SK-N-SH treated with all-trans-retinoic acid at 6 μM for 48 hours (cell line): ENCODE measurements around the gene LAMA3.

ENCODE experiments used
- ATAC-seq: fragments of 200-7000 bp; cut with Tn5 transposase; 3 replicates; pipeline ENCODE4 v1.9.1; 2020; ENCODE audit warnings: mild to moderate bottlenecking, moderate library complexity
- ARNTL ChIP-seq: fragments of 450-650 bp; formaldehyde crosslinking; IDR thresholded peaks from 2 replicates; pipeline ENCODE4 v1.5.0; 2020; ENCODE audit warnings: low read depth, mild to moderate bottlenecking, moderate library complexity, borderline replicate concordance
- BACH2 ChIP-seq: fragments of 250-450 bp; sonication (Bioruptor Pico); IDR thresholded peaks from 2 replicates; pipeline ENCODE4 v1.9.0; 2021; ENCODE audit warnings: mild to moderate bottlenecking, borderline replicate concordance
- CREB5 ChIP-seq: fragments of 250-450 bp; sonication (Bioruptor Pico); IDR thresholded peaks from 2 replicates; pipeline ENCODE4 v1.5.1; 2020; ENCODE audit warnings: low read depth, mild to moderate bottlenecking, moderate library complexity
- CSDC2 ChIP-seq: fragments of 250-450 bp; sonication (Bioruptor Pico); IDR thresholded peaks from 2 replicates; pipeline ENCODE4 v1.5.0; 2020; ENCODE audit warnings: mild to moderate bottlenecking, moderate library complexity
- CSRNP3 ChIP-seq: fragments of 250-450 bp; sonication (Bioruptor Pico); IDR thresholded peaks from 2 replicates; pipeline ENCODE4 v1.5.1; 2021; ENCODE audit warnings: mild to moderate bottlenecking, moderate library complexity
- ESRRG ChIP-seq: fragments of 250-450 bp; sonication (Bioruptor Pico); IDR thresholded peaks from 2 replicates; pipeline ENCODE4 v1.6.1; 2021; ENCODE audit warnings: mild to moderate bottlenecking
- GLIS3 ChIP-seq: fragments of 250-450 bp; sonication (Bioruptor Pico); IDR thresholded peaks from 2 replicates; pipeline ENCODE4 v1.5.0; 2020; ENCODE audit warnings: mild to moderate bottlenecking, moderate library complexity
- ISL1 ChIP-seq: fragments of 250-450 bp; sonication (Bioruptor Pico); IDR thresholded peaks from 2 replicates; pipeline ENCODE4 v2.1.2; 2022; ENCODE audit warnings: mild to moderate bottlenecking, moderate library complexity
- OSR1 ChIP-seq: fragments of 250-450 bp; sonication (Bioruptor Pico); IDR thresholded peaks from 2 replicates; pipeline ENCODE4 v1.8.0; 2022; ENCODE audit warnings: moderate library complexity, mild to moderate bottlenecking, inconsistent platforms
- PATZ1 ChIP-seq: fragments of 250-450 bp; sonication (Bioruptor Pico); IDR thresholded peaks from 2 replicates; pipeline ENCODE4 v1.8.0; 2020; ENCODE audit warnings: mild to moderate bottlenecking, moderate library complexity, borderline replicate concordance
- POU6F1 ChIP-seq: fragments of 250-450 bp; sonication (Bioruptor Pico); IDR thresholded peaks from 2 replicates; pipeline ENCODE4 v1.8.0; 2021; ENCODE audit warnings: low read depth, mild to moderate bottlenecking, moderate library complexity, borderline replicate concordance
- PPARA ChIP-seq: fragments of 250-450 bp; sonication (Bioruptor Pico); IDR thresholded peaks from 2 replicates; pipeline ENCODE4 v1.5.0; 2020; ENCODE audit warnings: mild to moderate bottlenecking, borderline replicate concordance
- RARB ChIP-seq: fragments of 250-450 bp; sonication (Bioruptor Pico); IDR thresholded peaks from 2 replicates; pipeline ENCODE4 v1.8.0; 2021; ENCODE audit warnings: mild to moderate bottlenecking, moderate library complexity
- TCF4 ChIP-seq: fragments of 250-450 bp; sonication (Bioruptor Pico); IDR thresholded peaks from 2 replicates; pipeline ENCODE4 v1.8.0; 2021; ENCODE audit warnings: mild to moderate bottlenecking, moderate library complexity, borderline replicate concordance
- TOX ChIP-seq: fragments of 250-450 bp; sonication (Bioruptor Pico); IDR thresholded peaks from 2 replicates; pipeline ENCODE4 v1.8.0; 2021; ENCODE audit warnings: mild to moderate bottlenecking, moderate library complexity, borderline replicate concordance
- TSHZ2 ChIP-seq: fragments of 250-450 bp; sonication (Bioruptor Pico); IDR thresholded peaks from 2 replicates; pipeline ENCODE4 v1.5.0; 2020; ENCODE audit warnings: mild to moderate bottlenecking, moderate library complexity
- ZFP3 ChIP-seq: fragments of 250-450 bp; sonication (Bioruptor Pico); IDR thresholded peaks from 2 replicates; pipeline ENCODE4 v1.5.0; 2020; ENCODE audit warnings: mild to moderate bottlenecking, moderate library complexity
- ZFP30 ChIP-seq: fragments of 450-650 bp; formaldehyde crosslinking; IDR thresholded peaks from 2 replicates; pipeline ENCODE4 v1.5.0; 2022; ENCODE audit warnings: mild to moderate bottlenecking, moderate library complexity
- ZNF565 ChIP-seq: fragments of 450-650 bp; formaldehyde crosslinking; conservative IDR thresholded peaks from 2 replicates; pipeline ENCODE4 v1.5.0; 2020; ENCODE audit warnings: low read depth, mild to moderate bottlenecking, moderate library complexity
- ZNF70 ChIP-seq: fragments of 450-650 bp; formaldehyde crosslinking; IDR thresholded peaks from 2 replicates; pipeline ENCODE4 v1.5.0; 2020; ENCODE audit warnings: mild to moderate bottlenecking, moderate library complexity

LAMA3 gene

GRCh38 chr18:23880931-23881617 is 191.8 kb downstream of the LAMA3 start:
- ATAC-seq: no peak
- TF ChIP-seq PATZ1 (CRISPR knock-in tag) (no peak), ISL1 (CRISPR knock-in tag) (no peak), ZFP3 (no peak), CREB5 (no peak), PPARA (CRISPR knock-in tag) (no peak), RARB (CRISPR knock-in tag) (no peak), ZNF70 (no peak), ARNTL (CRISPR knock-in tag) (no peak), TOX (CRISPR knock-in tag) (no peak), ZNF565 (CRISPR knock-in tag) (no peak), OSR1 (CRISPR knock-in tag) (no peak), BACH2 (CRISPR knock-in tag) (no peak), TCF4 (CRISPR knock-in tag) (no peak)
- TF ChIP-seq, all 23 proteins: peak for 0

GRCh38 chr18:23881778-23882177 is 192.5 kb downstream of the LAMA3 start:
- no peak for ATAC-seq
- TF ChIP-seq ESRRG (CRISPR knock-in tag) (no peak), ZFP30 (CRISPR knock-in tag) (no peak), CSRNP3 (CRISPR knock-in tag) (no peak), ISL1 (CRISPR knock-in tag) (no peak), TCF4 (CRISPR knock-in tag) (no peak)

GRCh38 chr18:23882616-23883276 is 193.5 kb downstream of the LAMA3 start:
- TF ChIP-seq POU6F1 (CRISPR knock-in tag): no peak
- TF ChIP-seq TSHZ2 (CRISPR knock-in tag): no peak
- no peak for TF ChIP-seq CSDC2 (CRISPR knock-in tag)
- TF ChIP-seq GLIS3 (CRISPR knock-in tag): no peak
- no peak for TF ChIP-seq RARB (CRISPR knock-in tag)
- TF ChIP-seq TOX (CRISPR knock-in tag): no peak
- TF ChIP-seq ESRRG (CRISPR knock-in tag): no peak
- no peak for TF ChIP-seq ZFP30 (CRISPR knock-in tag)
- TF ChIP-seq TCF4 (CRISPR knock-in tag): no peak
- TF ChIP-seq, all 23 proteins: peak for 0
- no peak for ATAC-seq
